Measurements from ENCODE around the gene CD22.

The CD22 gene

GRCh38 chr19:35298561-35298972 lies 30.4 kb upstream of the CD22 start (continued):
- peak; percentile 12; the same call in 1 of the 2 replicates for TF ChIP-seq ZSCAN18 (tag by site-specific recombination; IDR thresholded peaks at IDR 0.05)
- TF ChIP-seq ZNF670 (tag by site-specific recombination; IDR thresholded peaks at IDR 0.05; ENCODE audit: low read depth): peak; percentile 50
- peak; percentile 39; the same call in 1 of the 2 replicates for TF ChIP-seq ZBTB20 (tag by site-specific recombination; IDR thresholded peaks at IDR 0.05)
- TF ChIP-seq ZNF19 (tag by site-specific recombination; IDR thresholded peaks at IDR 0.05; ENCODE audit: low read depth): no peak
- no peak for TF ChIP-seq ZNF530 (tag by site-specific recombination; IDR thresholded peaks at IDR 0.05; ENCODE audit: low read depth)
- no peak for TF ChIP-seq GLIS2 (tag by site-specific recombination; IDR thresholded peaks at IDR 0.05)
- TF ChIP-seq ZNF621 (tag by site-specific recombination; IDR thresholded peaks at IDR 0.05): peak; percentile 86; the same call in 1 of the 2 replicates
- peak; percentile 17; the same call in 1 of the 2 replicates for TF ChIP-seq ZNF354C (tag by site-specific recombination; IDR thresholded peaks at IDR 0.05; ENCODE audit: borderline replicate concordance, low read depth)
- no peak for TF ChIP-seq ZNF391 (tag by site-specific recombination; IDR thresholded peaks at IDR 0.05; ENCODE audit: borderline replicate concordance, low read depth)
- no peak; the same call in 1 of the 2 replicates for TF ChIP-seq ZNF707 (tag by site-specific recombination; IDR thresholded peaks at IDR 0.05)
- peak; percentile 66; the same call in 1 of the 2 replicates for TF ChIP-seq ZNF658 (tag by site-specific recombination; IDR thresholded peaks at IDR 0.05)
- TF ChIP-seq ZNF473 (tag by site-specific recombination; IDR thresholded peaks at IDR 0.05): peak; percentile 78
- TF ChIP-seq ZNF248 (tag by site-specific recombination; IDR thresholded peaks at IDR 0.05): peak; percentile 76; the same call in 1 of the 2 replicates
- TF ChIP-seq ZNF324 (tag by site-specific recombination; IDR thresholded peaks at IDR 0.05): no peak
- no peak for TF ChIP-seq REST (tag by site-specific recombination; IDR thresholded peaks at IDR 0.05)
- TF ChIP-seq ZNF416 (tag by site-specific recombination; IDR thresholded peaks at IDR 0.05): 0 out of 2 replicates have a peak, but pooled peaks have one; percentile 12
- TF ChIP-seq ZNF23 (tag by site-specific recombination; IDR thresholded peaks at IDR 0.05; ENCODE audit: borderline replicate concordance): peak; percentile 29; the same call in 1 of the 2 replicates
- TF ChIP-seq ZFP37 (tag by site-specific recombination; IDR thresholded peaks at IDR 0.05): no peak
- TF ChIP-seq AEBP2 (tag by site-specific recombination; IDR thresholded peaks at IDR 0.05; ENCODE audit: borderline replicate concordance): peak; percentile 60; the same call in 1 of the 2 replicates
- no peak for TF ChIP-seq TSHZ1 (tag by site-specific recombination; IDR thresholded peaks at IDR 0.05; ENCODE audit: borderline replicate concordance)
- peak; percentile 79; the same call in 1 of the 2 replicates for TF ChIP-seq ZNF239 (tag by site-specific recombination; IDR thresholded peaks at IDR 0.05)
- TF ChIP-seq ZNF704 (tag by site-specific recombination; IDR thresholded peaks at IDR 0.05): peak; percentile 9; the same call in 1 of the 2 replicates
- TF ChIP-seq ZNF571 (tag by site-specific recombination; IDR thresholded peaks at IDR 0.05): peak; percentile 33; the same call in 1 of the 2 replicates
- TF ChIP-seq ZNF776 (tag by site-specific recombination; IDR thresholded peaks at IDR 0.05; ENCODE audit: borderline replicate concordance): peak; percentile 88
- 0 out of 2 replicates have a peak, but pooled peaks have one; percentile 31 for TF ChIP-seq ZNF843 (tag by site-specific recombination; IDR thresholded peaks at IDR 0.05)
- TF ChIP-seq ZNF560 (tag by site-specific recombination; IDR thresholded peaks at IDR 0.05; ENCODE audit: borderline replicate concordance): 0 out of 2 replicates have a peak, but pooled peaks have one; percentile 8
- peak; percentile 7; the same call in 1 of the 2 replicates for TF ChIP-seq ZNF202 (tag by site-specific recombination; IDR thresholded peaks at IDR 0.05; ENCODE audit: borderline replicate concordance)
- no peak for TF ChIP-seq ZNF677 (tag by site-specific recombination; IDR thresholded peaks at IDR 0.05)
- no peak for TF ChIP-seq HOXA7 (CRISPR knock-in tag; IDR thresholded peaks at IDR 0.05; ENCODE audit: borderline replicate concordance)
- TF ChIP-seq ZNF311 (tag by site-specific recombination; IDR thresholded peaks at IDR 0.05; ENCODE audit: borderline replicate concordance): peak; percentile 97
